Dedifferentiated amniotic fluid mesenchymal stem cell (primary cell): ENCODE data around the gene MED31.
"Not testable (repeated sequence)": the region's sequence is repeated elsewhere in the genome, so short reads cannot be mapped to it uniquely, and the experiment has no call there.

ENCODE experiments used
- DNase-seq: peaks from one replicate; pipeline ENCODE4 v3.0.0-alpha.2; 2016; ENCODE audit errors: extremely low spot score

The MED31 gene

GRCh38 chr17:6655732-6656361 lies 4.4 kb upstream of the MED31 start:
- not testable (repeated sequence) for DNase-seq

- no peak for DNase-seq
These were observed 3.7 kb upstream of the MED31 start for GRCh38 chr17:6654841-6655731.

GRCh38 chr17:6651919-6652452 lies 581 bp upstream of the MED31 start:
- DNase-seq: no peak

GRCh38 chr17:6648181-6648580 lies 3.2 kb downstream of the MED31 start:
- no peak for DNase-seq

- no peak for DNase-seq
These were observed 7.8 kb downstream of the MED31 start for GRCh38 chr17:6643451-6644125.

GRCh38 chr17:6642592-6642991 lies 8.8 kb downstream of the MED31 start:
- no peak for DNase-seq

GRCh38 chr17:6641247-6641863 lies 10.1 kb downstream of the MED31 start:
- no peak for DNase-seq

- DNase-seq: peak; percentile 87
These were observed 10.7 kb downstream of the MED31 start, which contains the start of the genes KIAA0753 and TXNDC17 for GRCh38 chr17:6640536-6641246. KIAA0753 (minus strand) TSS chr17:6640711; CDS start chr17:6635103, 5,608 bp downstream. TXNDC17 (plus strand) TSS chr17:6641060; CDS start chr17:6641083, 23 bp downstream.

- peak; percentile 28 for DNase-seq
These were observed 11.5 kb downstream of the MED31 start for GRCh38 chr17:6639586-6640535.

- DNase-seq: no peak
These were observed 12.3 kb downstream of the MED31 start for GRCh38 chr17:6639014-6639585.

GRCh38 chr17:6638046-6638908 lies 13.1 kb downstream of the MED31 start:
- no peak for DNase-seq

GRCh38 chr17:6637458-6637840 lies 14.0 kb downstream of the MED31 start:
- no peak for DNase-seq

GRCh38 chr17:6636616-6637457 lies 14.6 kb downstream of the MED31 start:
- DNase-seq: no peak

GRCh38 chr17:6636105-6636504 lies 15.3 kb downstream of the MED31 start:
- no peak for DNase-seq

GRCh38 chr17:6633263-6633662 lies 18.1 kb downstream of the MED31 start:
- no peak for DNase-seq

- no peak for DNase-seq
These were observed 18.9 kb downstream of the MED31 start for GRCh38 chr17:6632530-6632929.

- no peak for DNase-seq
These were observed 21.0 kb downstream of the MED31 start for GRCh38 chr17:6630390-6630789.

GRCh38 chr17:6627019-6627418 lies 24.4 kb downstream of the MED31 start:
- DNase-seq: no peak
